ENCODE measurements around the gene PIH1D2. TPM values are rescaled to one million over a fixed set of nuclear protein-coding genes. Genes with fewer than 3 reads are reported as not detected.
"Not testable (repeated sequence)": the region's sequence is repeated elsewhere in the genome, so short reads cannot be mapped to it uniquely, and the experiment has no call there.

The PIH1D2 gene
- total RNA-seq, 2 donors from 2014 or later = 0.48 TPM; not detected in 1

DNA sequence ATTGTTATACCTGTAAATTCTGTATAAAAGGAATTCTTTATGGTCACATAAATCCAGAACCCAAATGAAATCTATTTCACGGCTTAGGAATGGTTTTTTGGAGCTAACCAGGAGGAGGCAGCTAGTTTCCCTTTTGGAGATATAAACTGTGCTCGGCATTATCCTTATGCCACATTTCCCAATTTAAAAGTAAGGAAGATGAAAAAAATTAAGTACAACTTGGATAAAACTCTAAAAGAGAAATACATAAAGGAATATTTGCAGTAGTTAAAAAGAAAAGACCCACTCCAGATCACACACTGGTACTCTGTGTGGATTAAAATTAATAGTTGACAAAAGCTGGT lies 30.9 kb downstream of the PIH1D2 start:
- Mint-ChIP-seq H3K27ac (peak overlapping the region; percentile 2 to 12), H3K36me3 (peaks cover 33% of the 10 kb centered on the region), H3K9me3 (no peaks in the 10 kb centered on the region), H3K4me3 (no peak overlapping the region), H3K27me3 (no peaks in the 10 kb centered on the region), H3K4me1 (ENCODE audit: low read depth in 2 of 2) (peaks cover 3 to 10% of the 10 kb centered on the region in 2 donors)
- DNase-seq (ENCODE audit: low spot score) = no peak
- ATAC-seq = no peak

DNA sequence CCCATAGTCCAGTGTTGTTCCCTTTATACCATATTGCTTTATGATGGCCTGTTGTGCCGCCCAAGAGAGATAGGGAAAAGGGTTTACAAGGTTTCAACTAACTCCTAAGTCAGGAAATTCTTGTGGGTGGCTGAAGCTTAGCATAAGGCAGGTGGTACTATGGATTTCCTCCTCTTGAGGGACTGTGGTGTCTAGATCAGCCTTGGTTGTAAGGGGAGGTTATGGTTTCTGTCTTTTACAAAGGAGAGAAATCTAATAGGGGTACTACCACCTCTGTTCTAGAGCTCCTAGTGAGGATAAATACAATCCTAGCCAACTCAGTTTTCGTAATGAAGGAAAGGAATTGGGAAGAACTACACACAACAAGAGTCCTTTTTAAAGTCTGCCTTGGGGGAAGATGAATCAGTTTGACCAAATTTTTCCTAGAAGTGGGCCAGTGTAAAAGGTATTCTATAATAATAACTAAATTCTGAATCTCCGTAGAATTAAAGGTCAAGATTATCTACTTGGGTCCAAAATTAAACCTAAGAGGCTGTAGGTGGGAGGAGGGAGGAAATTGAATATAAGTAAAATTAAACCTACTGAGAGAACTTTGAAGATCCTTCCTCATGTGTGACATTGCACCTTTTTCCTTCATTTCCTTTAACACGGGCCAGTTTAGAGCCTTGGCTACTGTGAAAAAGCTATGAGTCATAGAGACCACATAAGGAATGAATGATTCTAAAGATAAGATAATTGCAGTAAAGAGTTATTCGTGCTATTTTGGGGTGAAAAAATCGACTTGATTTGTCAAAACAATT lies 31.5 kb downstream of the PIH1D2 start:
- Mint-ChIP-seq H3K36me3 (peaks cover 27% of the 10 kb centered on the region), H3K9me3 (no peaks in the 10 kb centered on the region), H3K27ac (peak overlapping the region; percentile 2 to 12), H3K4me3 (no peak overlapping the region), H3K4me1 (ENCODE audit: low read depth in 2 of 2) (peaks cover 3 to 9% of the 10 kb centered on the region in 2 donors), H3K27me3 (no peaks in the 10 kb centered on the region)
- no peak for DNase-seq (ENCODE audit: low spot score)
- ATAC-seq = no peak

DNA sequence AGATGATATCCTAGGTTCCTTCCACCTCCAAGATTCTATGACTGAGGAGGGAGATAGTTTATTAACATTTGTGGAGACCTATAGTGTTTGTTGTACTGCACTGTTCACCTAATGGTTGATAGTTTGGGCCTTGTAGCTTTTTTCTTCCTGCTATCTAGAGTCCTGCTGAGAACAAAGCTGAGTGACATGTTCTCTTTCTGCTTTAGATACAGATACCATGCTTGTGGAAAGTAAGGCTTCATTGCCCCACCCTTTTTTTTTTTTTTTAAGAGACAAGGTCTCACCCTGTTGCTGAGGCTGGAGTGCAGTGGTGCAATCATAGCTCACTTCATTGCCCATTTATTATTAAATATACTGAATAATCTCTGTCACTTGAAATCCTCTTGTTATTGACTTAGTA lies 36.3 kb downstream of the PIH1D2 start:
- Mint-ChIP-seq H3K27me3 (no peaks in the 10 kb centered on the region), H3K36me3 (peaks cover 13% of the 10 kb centered on the region), H3K4me1 (ENCODE audit: low read depth in 2 of 2) (peaks cover 3 to 5% of the 10 kb centered on the region in 2 donors), H3K9me3 (no peaks in the 10 kb centered on the region), H3K27ac (no peak overlapping the region), H3K4me3 (no peak overlapping the region)
- no peak for ATAC-seq
- DNase-seq (ENCODE audit: low spot score) = no peak

DNA sequence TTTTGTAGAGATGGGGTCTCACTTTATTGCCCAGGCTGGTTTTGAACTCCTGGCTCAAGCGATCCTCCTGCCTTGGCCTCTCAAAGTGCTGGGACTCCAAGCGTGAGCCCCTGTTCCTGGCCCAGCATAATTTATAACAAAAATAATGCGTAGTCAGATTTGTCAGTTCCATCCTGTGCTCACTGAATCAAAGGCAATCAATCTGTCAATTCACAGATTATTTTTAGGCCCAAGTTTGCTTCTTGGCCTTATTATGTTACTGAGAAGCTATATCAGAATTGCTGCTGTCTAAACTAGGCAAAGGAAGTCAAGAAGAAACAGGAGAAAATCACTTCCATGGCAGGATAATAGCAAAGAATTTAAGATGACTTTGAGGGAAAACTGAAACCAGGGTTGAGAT lies 39.9 kb downstream of the PIH1D2 start:
- H3K27ac Mint-ChIP-seq = no peak overlapping the region
- ATAC-seq = no peak

DNA sequence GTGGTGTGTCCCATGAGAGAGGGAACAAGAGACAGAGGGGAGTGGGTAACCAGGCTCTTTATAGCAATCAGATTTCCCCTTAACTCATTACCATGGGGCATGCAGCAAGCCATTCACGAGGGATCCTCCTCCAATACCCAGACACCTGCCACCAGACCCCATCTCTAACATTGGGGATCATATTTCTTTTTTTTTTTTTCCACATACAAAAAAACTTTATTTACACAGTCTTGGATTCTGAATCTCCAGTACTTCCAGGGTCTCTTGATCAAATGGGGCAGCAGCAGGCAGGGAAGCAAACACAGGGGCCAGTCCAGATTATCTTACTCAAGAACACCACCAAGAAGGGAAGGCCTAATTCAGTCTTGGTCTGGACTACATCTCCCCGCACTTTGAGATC lies 44.4 kb downstream of the PIH1D2 start:
- Mint-ChIP-seq H3K9me3 (no peaks in the 10 kb centered on the region), H3K4me3 (no peak overlapping the region), H3K4me1 (ENCODE audit: low read depth in 2 of 2) (peaks cover 8 to 14% of the 10 kb centered on the region in 2 donors), H3K27ac (no peak overlapping the region), H3K27me3 (no peaks in the 10 kb centered on the region), H3K36me3 (peaks cover 5% of the 10 kb centered on the region)
- no peak for DNase-seq (ENCODE audit: low spot score)
- no peak for ATAC-seq

More for the DNA sequence above, 39.9 kb downstream of the PIH1D2 start:
- peaks cover 0 to 3% of the 10 kb centered on the region in 2 donors for H3K4me1 Mint-ChIP-seq (ENCODE audit: low read depth in 2 of 2)
- no peak for DNase-seq (ENCODE audit: low spot score)
- H3K36me3 Mint-ChIP-seq = peaks cover 2% of the 10 kb centered on the region
- H3K9me3 Mint-ChIP-seq = no peaks in the 10 kb centered on the region
- no peaks in the 10 kb centered on the region for H3K27me3 Mint-ChIP-seq
- no peak overlapping the region for H3K4me3 Mint-ChIP-seq

DNA sequence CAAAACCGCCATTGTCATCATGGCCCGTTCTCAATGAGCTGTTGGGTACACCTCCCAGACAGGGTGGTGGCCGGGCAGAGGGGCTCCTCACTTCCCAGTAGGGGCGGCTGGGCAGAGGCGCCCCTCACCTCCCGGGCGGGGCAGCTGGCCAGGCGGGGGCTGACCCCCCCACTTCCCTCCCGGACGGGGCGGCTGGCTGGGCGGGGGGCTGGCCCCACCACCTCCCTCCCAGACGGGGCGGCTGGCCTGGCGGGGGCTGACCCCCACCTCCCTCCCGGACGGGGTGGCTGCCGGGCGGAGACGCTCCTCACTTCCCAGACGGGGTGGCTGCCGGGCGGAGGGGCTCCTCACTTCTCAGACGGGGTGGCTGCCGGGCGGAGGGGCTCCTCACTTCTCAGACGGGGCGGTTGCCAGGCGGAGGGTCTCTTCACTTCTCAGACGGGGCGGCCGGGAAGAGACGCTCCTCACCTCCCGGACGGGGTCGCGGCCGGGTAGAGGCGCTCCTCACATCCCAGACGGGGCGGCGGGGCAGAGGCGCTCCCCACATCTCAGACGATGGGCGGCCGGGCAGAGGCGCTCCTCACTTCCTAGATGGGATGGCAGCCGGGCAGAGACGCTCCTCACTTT lies 46.9 kb downstream of the PIH1D2 start:
- not testable (repeated sequence) for H3K36me3 Mint-ChIP-seq

DNA sequence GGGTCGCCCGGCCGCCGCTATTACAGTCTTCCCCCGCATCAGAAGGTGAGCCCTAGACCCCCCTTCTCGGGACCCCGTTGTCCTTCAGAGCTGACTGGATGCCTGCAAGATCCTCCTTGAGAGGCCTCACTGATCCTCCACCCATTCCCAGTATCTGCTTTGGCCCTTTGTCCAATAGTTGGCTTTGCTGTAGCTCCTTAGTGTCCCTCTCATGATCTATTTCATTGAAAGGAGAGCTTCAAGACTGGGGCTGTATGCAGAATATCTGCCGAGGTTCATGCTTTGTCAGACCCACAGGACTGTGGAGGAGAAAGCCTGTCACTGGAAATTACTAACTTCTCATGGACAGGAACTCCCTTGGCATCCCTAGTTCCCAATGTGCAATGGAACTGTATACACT lies 48.1 kb downstream of the PIH1D2 start:
- peaks cover 18 to 20% of the 10 kb centered on the region in 2 donors for H3K4me1 Mint-ChIP-seq (ENCODE audit: low read depth in 2 of 2)
- peaks cover 5% of the 10 kb centered on the region for H3K36me3 Mint-ChIP-seq
- peak overlapping the region; percentile 94 to 99 for H3K27ac Mint-ChIP-seq
- ATAC-seq = no peak
- H3K27me3 Mint-ChIP-seq = no peaks in the 10 kb centered on the region
- H3K9me3 Mint-ChIP-seq = no peaks in the 10 kb centered on the region
- H3K4me3 Mint-ChIP-seq = peak overlapping the region; percentile 98
- DNase-seq (ENCODE audit: low spot score) = no peak

More for the DNA sequence above, 46.9 kb downstream of the PIH1D2 start:
- not testable (repeated sequence) for H3K27me3 Mint-ChIP-seq; H3K27ac Mint-ChIP-seq; ATAC-seq; DNase-seq (ENCODE audit: low spot score); H3K9me3 Mint-ChIP-seq; H3K4me3 Mint-ChIP-seq
- H3K4me1 Mint-ChIP-seq (ENCODE audit: low read depth in 2 of 2) = peaks cover 18 to 20% of the 10 kb centered on the region in 2 donors

DNA sequence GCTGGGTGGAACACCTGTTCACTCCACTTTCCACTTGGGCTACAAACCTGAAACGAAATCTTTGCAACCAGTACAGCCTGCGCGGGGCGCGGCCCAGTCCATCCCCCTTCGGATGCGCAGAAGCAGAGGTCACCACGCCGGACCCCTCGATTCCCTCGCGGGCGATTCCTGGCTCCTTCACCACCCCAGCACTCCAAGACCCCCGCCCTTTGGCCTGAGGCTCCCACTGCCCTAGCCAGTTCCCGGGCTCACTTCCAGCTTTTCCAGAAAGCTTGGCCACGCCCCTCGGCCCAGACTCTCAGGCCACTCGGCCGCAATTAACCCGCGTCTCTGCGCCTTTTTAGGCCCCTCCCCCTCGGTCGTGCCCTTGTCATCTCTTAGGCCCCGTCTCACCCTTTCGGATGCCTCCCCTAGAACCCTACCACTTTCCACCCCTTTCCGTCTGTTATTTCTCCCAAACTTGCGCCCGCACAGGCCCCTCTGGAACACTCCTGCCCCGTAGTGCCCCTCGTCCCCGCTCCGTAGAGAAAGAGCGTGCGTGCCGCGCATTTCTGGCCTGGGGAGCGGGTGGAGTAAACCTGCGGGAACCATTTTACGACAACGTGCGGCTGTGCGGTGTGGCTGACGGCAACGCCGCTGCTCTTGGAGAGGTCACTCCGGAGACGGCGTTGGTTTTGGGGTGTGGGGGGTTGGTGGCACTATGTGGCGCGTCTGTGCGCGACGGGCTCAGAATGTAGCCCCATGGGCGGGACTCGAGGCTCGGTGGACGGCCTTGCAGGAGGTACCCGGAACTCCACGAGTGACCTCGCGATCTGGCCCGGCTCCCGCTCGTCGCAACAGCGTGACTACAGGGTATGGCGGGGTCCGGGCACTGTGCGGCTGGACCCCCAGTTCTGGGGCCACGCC lies 48.8 kb downstream of the PIH1D2 start, which contains the start of gene DLAT:
Gene DLAT (plus strand): TSS at position 636 of the 906 bp plus-strand sequence. CDS start 65 bp downstream, at position 701.
- peak; percentile 91 for DNase-seq (ENCODE audit: low spot score)
- Mint-ChIP-seq H3K9me3 (no peaks in the 10 kb centered on the region), H3K36me3 (peaks cover 5% of the 10 kb centered on the region), H3K4me1 (ENCODE audit: low read depth in 2 of 2) (peaks cover 17 to 18% of the 10 kb centered on the region in 2 donors), H3K4me3 (peak within 1 kb of the TSS; percentile 98), H3K27me3 (no peaks in the 10 kb centered on the region), H3K27ac (peak within 1 kb of the TSS; percentile 94 to 99)
- peak; percentile 95 for ATAC-seq

DNA sequence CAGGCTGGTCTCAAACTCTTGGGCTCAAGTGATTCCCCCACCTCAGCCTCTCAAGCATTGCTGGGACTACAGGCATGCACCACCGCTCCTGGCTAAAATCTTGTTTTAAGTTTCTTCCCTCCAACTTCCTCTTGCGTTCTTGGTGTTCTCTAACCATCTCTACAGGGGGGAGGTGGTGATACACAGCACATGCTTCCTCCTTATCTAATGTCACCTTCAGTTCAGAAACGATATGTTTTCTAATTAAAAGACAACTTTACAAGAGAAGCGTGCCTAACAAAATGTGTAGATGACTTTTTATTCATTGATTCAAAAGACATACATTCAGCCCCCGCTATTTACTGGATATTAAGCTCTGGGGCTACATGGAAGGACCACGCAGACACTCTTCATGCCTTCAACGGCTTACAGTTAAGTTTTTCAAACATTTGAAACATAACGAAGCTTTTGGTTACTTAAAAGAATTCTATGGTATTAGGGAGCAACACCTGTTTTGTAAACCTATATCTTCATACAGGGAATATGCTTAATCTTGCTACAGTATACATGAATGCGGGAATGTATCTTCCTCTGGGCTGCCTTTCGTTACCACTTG lies 49.5 kb downstream of the PIH1D2 start:
- peaks cover 17 to 18% of the 10 kb centered on the region in 2 donors for H3K4me1 Mint-ChIP-seq (ENCODE audit: low read depth in 2 of 2)
- peak overlapping the region; percentile 98 for H3K4me3 Mint-ChIP-seq
- DNase-seq (ENCODE audit: low spot score) (no peak), ATAC-seq (no peak)
- H3K27me3 Mint-ChIP-seq = no peaks in the 10 kb centered on the region
- peak overlapping the region; percentile 94 to 99 for H3K27ac Mint-ChIP-seq
- H3K9me3 Mint-ChIP-seq = no peaks in the 10 kb centered on the region
- peaks cover 5% of the 10 kb centered on the region for H3K36me3 Mint-ChIP-seq

DNA sequence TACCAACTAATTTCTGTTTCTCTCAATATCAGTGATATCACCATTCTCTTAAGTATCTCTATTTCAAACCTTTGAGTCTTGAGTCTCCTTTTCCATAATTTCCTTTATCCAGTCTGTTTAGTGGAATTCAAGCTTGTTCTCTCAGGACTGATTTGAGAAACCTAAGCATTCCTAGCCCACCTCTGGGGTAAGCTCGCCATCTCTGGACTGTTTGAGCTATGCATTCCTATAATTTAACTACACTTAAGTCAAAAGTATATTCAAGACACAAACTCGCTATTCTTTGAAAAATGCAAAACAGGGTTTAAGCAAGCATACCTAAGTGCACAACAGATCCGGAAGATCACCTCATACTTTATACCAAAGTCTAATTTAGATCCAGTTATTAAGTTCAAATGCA lies 50.7 kb downstream of the PIH1D2 start:
- no peaks in the 10 kb centered on the region for H3K9me3 Mint-ChIP-seq
- H3K27me3 Mint-ChIP-seq = no peaks in the 10 kb centered on the region
- H3K4me1 Mint-ChIP-seq (ENCODE audit: low read depth in 2 of 2) = peaks cover 17 to 18% of the 10 kb centered on the region in 2 donors
- ATAC-seq = no peak
- peak overlapping the region in 1 of 2 donors; percentile 64 for H3K27ac Mint-ChIP-seq
- DNase-seq (ENCODE audit: low spot score) = no peak
- H3K36me3 Mint-ChIP-seq = no peaks in the 10 kb centered on the region
- no peak overlapping the region for H3K4me3 Mint-ChIP-seq

DNA sequence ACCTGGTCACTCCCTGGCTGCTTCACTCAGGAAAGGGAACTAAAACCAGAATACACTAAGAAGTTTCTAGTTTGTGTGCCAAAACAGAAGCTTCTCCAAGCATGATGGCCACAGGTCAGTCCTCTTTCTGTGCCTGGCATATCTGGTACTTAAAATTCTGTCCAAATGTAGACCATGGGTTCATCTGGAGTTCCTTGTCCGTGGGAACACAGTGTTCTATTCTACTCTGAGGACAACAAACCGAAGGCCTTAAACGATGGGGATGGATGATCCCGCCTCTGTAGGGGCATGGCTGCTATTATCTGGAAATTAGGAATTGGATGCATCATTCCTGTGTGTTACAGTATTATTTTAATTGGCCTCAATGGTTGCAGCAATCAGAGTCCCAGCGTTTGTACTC lies 54.8 kb downstream of the PIH1D2 start:
- Mint-ChIP-seq H3K27me3 (peaks cover 0 to 3% of the 10 kb centered on the region in 2 donors), H3K4me1 (ENCODE audit: low read depth in 2 of 2) (peaks cover 1 to 6% of the 10 kb centered on the region in 2 donors), H3K9me3 (no peaks in the 10 kb centered on the region), H3K27ac (no peak overlapping the region), H3K36me3 (no peaks in the 10 kb centered on the region), H3K4me3 (no peak overlapping the region)
- DNase-seq (ENCODE audit: low spot score) (no peak), ATAC-seq (no peak)

Measured in natural killer cell treated with Interleukin-12 subunit alpha and Interleukin-12 subunit beta and Interleukin-15 and Interleukin-18, amount 100 ng/mL, for 72 hours (primary cell).